22Rv1 (cell line): ENCODE measurements around the gene PSMC5.
"Not testable (repeated sequence)": the region's sequence is repeated elsewhere in the genome, so short reads cannot be mapped to it uniquely, and the experiment has no call there.

Experiments
- H3K27ac ChIP-seq: fragments of 450-650 bp; 2 replicates; pipeline ENCODE4 v1.5.1; 2017
- CTCF ChIP-seq: fragments of 450-650 bp; IDR thresholded peaks from 2 replicates; pipeline ENCODE4 v1.5.1; 2017; ENCODE audit warnings: mild to moderate bottlenecking
- ZFX ChIP-seq: fragments of 450-650 bp; IDR thresholded peaks from 2 replicates; pipeline ENCODE4 v1.6.1; 2017; ENCODE audit warnings: antibody characterized with exemption, borderline replicate concordance

Gene PSMC5

DNA sequence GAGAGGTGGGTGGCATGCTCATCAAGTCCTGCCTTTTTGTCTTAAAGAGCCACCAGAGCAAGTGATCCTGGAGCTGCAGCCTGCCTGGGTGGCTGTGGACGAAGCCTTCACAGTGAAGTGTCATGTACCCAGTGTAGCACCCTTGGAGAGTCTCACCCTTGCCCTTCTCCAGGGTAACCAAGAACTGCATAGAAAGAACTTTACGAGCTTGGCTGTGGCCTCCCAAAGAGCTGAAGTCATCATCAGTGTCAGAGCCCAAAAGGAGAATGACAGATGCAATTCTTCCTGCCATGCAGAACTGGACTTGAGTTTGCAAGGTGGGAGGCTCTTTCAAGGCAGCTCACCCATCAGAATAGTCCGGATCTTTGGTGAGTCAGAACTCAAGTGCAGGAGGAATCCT is 32.0 kb downstream of the PSMC5 start:
- no peak overlapping the region for H3K27ac ChIP-seq
- no peak for TF ChIP-seq CTCF
- TF ChIP-seq ZFX: no peak

DNA sequence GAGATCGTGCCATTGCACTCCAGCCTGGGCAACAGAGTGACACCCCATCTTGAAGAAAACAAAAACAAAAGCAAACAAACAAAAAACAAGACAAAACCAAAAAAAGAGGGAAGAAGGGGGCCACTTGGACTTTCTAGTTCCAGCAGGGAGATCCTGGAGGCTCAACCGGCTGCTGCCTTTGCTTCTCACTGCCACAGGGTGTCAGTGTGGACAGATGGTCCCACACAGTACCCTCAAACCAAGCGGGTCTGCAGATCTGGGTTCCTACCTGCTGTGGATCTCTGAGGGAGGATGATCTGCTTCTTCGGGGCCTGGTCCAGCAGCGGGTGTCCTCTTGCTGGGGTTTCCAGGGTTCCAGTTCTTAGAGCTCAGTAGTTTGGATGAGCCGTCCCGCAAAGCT is 39.4 kb downstream of the PSMC5 start:
- not testable (repeated sequence) for H3K27ac ChIP-seq

GRCh38 chr17:63869491-63870291 is 42.5 kb downstream of the PSMC5 start:
- H3K27ac ChIP-seq: not testable (repeated sequence)

DNA sequence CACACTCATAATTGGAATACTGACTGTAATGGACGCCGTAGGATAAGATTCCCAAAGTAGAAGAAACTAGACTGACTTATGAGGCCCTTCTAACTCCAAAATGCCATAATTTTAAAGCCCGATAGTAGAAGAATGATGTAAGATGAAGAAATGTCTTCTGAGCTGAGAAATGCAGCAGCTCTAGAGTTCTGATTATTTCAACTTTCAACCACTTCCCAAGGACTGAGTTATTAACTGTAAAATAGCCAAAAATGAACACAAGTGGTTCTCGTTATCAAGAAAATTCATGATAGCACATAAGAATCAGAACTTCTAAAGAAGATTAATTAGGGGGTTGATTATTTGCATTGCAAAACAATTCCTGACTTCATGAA is 43.0 kb downstream of the PSMC5 start:
- H3K27ac ChIP-seq: not testable (repeated sequence)

- H3K27ac ChIP-seq: not testable (repeated sequence)
Measured at GRCh38 chr17:63871646-63872365, 44.6 kb downstream of the PSMC5 start.

DNA sequence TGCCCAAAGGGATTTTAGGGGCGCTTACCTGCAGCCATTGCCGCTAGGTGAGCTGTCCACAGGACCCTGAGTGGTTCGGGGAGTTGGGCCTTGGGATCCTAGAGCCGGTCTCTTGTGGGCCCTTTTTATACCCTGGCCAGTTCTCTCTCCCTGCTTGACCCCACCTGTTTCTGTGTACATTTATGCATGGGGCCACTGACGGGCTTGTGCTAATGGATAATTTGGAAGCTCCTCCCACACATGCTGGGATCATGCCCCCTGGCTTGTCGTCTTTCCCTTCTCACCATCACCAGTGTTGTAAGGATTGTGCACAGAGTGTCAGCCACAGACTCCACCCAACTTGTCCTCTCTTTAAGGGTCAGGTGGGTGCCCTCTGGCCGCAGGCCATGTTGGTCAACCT is 46.3 kb downstream of the PSMC5 start, which contains the start of gene CSH2:
TSS of gene CSH2 (minus strand) at position 101 of the 400 bp plus-strand sequence. CDS start at position 38, 63 bp downstream.
- H3K27ac ChIP-seq: not testable (repeated sequence)

DNA sequence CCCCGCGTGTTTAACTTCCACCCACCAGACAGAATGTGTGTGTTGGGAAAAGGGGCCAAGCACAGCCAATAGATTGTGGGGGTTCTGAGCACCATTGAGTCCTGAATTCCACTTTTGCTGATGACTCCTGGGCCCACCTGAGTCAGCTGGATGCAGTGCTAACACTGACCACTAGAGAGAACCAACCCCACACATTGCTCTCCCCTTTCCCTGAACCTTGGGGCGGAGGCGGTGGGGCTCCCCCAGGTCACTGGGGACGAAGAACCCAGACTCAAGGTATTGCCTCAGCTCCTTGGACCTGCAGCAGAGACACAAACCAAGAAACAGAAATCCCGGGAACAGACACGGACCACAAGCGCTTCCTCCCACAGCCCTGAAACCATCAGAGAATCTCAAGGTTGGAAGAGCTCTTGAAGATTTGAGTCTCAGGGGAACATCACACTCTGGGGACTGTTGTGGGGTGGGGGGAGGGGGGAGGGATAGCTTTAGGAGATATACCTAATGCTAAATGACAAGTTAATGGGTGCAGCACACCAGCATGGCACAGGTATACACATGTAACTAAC is 46.9 kb downstream of the PSMC5 start:
- H3K27ac ChIP-seq: not testable (repeated sequence)

DNA sequence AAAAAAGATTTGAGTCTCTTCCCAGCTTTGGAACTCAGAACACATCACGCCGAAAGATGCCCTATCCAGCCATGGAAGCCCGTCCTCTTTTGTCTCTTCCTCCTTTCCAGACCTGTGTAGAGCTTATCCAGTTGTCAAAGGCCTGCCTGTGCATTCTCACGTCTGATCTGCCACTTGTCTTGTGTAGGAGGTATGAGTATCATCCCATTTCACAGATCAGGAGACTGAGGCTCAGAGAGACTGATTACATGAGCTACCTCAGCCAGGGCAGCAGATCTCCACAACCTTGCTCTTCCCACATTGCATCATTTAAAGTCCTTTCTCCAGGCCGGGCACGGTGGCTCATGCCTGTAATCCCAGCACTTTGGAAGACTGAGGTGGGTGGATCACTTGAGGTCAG is 47.5 kb downstream of the PSMC5 start:
- H3K27ac ChIP-seq: not testable (repeated sequence)

GRCh38 chr17:63878413-63878812 is 51.2 kb downstream of the PSMC5 start:
- not testable (repeated sequence) for H3K27ac ChIP-seq

- no peak for TF ChIP-seq CTCF
- no peak overlapping the region for H3K27ac ChIP-seq
Measured at GRCh38 chr17:63880706-63881105, 53.5 kb downstream of the PSMC5 start.

DNA sequence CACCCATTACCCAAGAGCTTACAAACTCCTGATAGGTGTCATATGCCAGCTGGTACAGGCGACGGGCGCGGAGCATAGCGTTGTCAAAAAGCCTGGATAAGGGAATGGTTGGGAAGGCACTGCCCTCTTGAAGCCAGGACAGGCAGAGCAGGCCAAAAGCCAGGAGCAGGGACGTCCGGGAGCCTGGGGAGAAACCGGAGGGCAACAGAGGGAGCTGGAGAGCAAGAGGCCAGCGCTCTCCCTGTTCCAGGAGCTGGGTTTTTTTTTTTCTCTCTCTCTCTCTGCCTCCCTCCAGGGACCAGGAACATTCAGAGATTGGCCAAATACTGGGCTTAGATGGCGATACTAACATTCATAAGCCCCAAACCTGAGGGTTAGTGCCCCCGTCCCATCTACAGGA is 54.1 kb downstream of the PSMC5 start:
- not testable (repeated sequence) for H3K27ac ChIP-seq
